Measurements from ENCODE around the gene ITPKB.

ITPKB gene

GRCh38 chr1:226647719-226648118, 91.4 kb downstream of the ITPKB start:
- TF ChIP-seq CTCF (IDR thresholded peaks at IDR 0.05; ENCODE audit: borderline replicate concordance, insufficient read depth, low read depth, low read length) = no peak
- H3K4me3 ChIP-seq (ENCODE audit: low read depth, low read length) = no peak overlapping the region

- no peak for TF ChIP-seq CTCF (IDR thresholded peaks at IDR 0.05; ENCODE audit: borderline replicate concordance, insufficient read depth, low read depth, low read length)
- H3K4me3 ChIP-seq (ENCODE audit: low read depth, low read length) = no peak overlapping the region
These were observed 92.1 kb downstream of the ITPKB start for GRCh38 chr1:226646870-226647449.

- H3K4me3 ChIP-seq (ENCODE audit: low read depth, low read length) = no peak overlapping the region
- TF ChIP-seq CTCF (IDR thresholded peaks at IDR 0.05; ENCODE audit: borderline replicate concordance, insufficient read depth, low read depth, low read length) = no peak
These were observed 92.8 kb downstream of the ITPKB start for GRCh38 chr1:226646026-226646869.

GRCh38 chr1:226645279-226645976, 93.7 kb downstream of the ITPKB start:
- H3K4me3 ChIP-seq (ENCODE audit: low read depth, low read length) = no peak overlapping the region
- TF ChIP-seq CTCF (IDR thresholded peaks at IDR 0.05; ENCODE audit: borderline replicate concordance, insufficient read depth, low read depth, low read length) = no peak

GRCh38 chr1:226644541-226645176, 94.4 kb downstream of the ITPKB start:
- no peak overlapping the region for H3K4me3 ChIP-seq (ENCODE audit: low read depth, low read length)
- TF ChIP-seq CTCF (IDR thresholded peaks at IDR 0.05; ENCODE audit: borderline replicate concordance, insufficient read depth, low read depth, low read length) = no peak

GRCh38 chr1:226643611-226644540, 95.2 kb downstream of the ITPKB start:
- peak; percentile 37; the same call in 1 of the 2 replicates for TF ChIP-seq CTCF (IDR thresholded peaks at IDR 0.05; ENCODE audit: borderline replicate concordance, insufficient read depth, low read depth, low read length)
- no peak overlapping the region for H3K4me3 ChIP-seq (ENCODE audit: low read depth, low read length)
